Activated naive CD8-positive, alpha-beta T cell treated with anti-CD3 and anti-CD28 coated beads for 36 hours (primary cell): ENCODE results near the gene TWIST1. TPM values are rescaled to one million over a fixed set of nuclear protein-coding genes. Genes with fewer than 3 reads are reported as not detected.

Source experiments
- DNase-seq: peaks from one replicate; pipeline ENCODE4 v3.0.0; 2021
- H3K27ac Mint-ChIP-seq: one replicate; pipeline ENCODE4 v1.8.0; 2022; ENCODE audit warnings: mild to moderate bottlenecking, moderate library complexity, mixed read lengths
- H3K27me3 Mint-ChIP-seq: one replicate; pipeline ENCODE4 v1.8.0; 2022; ENCODE audit warnings: mild to moderate bottlenecking, mixed read lengths
- H3K36me3 Mint-ChIP-seq: one replicate; pipeline ENCODE4 v1.8.0; 2021; ENCODE audit warnings: mild to moderate bottlenecking, mixed read lengths
- H3K4me1 Mint-ChIP-seq: one replicate; pipeline ENCODE4 v1.8.0; 2021; ENCODE audit warnings: mixed read lengths
- H3K4me3 Mint-ChIP-seq: one replicate; pipeline ENCODE4 v1.8.0; 2022; ENCODE audit warnings: mild to moderate bottlenecking, moderate library complexity, mixed read lengths
- H3K9me3 Mint-ChIP-seq: one replicate; pipeline ENCODE4 v1.8.0; 2022; ENCODE audit warnings: mixed read lengths
- total RNA-seq, 2 experiments: library from RNA; stranded (reverse); gene quantifications; one replicate each; pipeline ENCODE4 v1.2.3, GENCODE V29; 2021

The TWIST1 gene
- total RNA-seq, 2 experiments from 2014 or later: not detected

DNA sequence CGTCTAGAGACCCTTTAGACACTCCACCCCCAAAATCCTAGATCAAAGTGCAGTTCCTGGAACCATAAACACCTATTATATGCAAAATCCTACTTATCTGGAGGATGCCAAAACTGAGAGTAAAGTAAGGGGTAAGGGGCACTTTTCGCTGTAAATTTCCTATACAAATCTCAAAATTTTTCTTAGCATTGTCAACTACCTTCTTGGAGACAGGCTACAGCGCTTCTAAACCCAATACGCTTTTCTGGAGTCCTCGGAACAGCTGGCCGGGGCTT lies 10.4 kb downstream of the TWIST1 start:
- Mint-ChIP-seq H3K9me3 (peaks cover 7% of the 10 kb centered on the region), H3K4me1 (peaks cover 5% of the 10 kb centered on the region), H3K4me3 (no peak overlapping the region), H3K27me3 (peaks cover 94% of the 10 kb centered on the region), H3K27ac (no peak overlapping the region), H3K36me3 (peaks cover 1% of the 10 kb centered on the region)
- DNase-seq: no peak

DNA sequence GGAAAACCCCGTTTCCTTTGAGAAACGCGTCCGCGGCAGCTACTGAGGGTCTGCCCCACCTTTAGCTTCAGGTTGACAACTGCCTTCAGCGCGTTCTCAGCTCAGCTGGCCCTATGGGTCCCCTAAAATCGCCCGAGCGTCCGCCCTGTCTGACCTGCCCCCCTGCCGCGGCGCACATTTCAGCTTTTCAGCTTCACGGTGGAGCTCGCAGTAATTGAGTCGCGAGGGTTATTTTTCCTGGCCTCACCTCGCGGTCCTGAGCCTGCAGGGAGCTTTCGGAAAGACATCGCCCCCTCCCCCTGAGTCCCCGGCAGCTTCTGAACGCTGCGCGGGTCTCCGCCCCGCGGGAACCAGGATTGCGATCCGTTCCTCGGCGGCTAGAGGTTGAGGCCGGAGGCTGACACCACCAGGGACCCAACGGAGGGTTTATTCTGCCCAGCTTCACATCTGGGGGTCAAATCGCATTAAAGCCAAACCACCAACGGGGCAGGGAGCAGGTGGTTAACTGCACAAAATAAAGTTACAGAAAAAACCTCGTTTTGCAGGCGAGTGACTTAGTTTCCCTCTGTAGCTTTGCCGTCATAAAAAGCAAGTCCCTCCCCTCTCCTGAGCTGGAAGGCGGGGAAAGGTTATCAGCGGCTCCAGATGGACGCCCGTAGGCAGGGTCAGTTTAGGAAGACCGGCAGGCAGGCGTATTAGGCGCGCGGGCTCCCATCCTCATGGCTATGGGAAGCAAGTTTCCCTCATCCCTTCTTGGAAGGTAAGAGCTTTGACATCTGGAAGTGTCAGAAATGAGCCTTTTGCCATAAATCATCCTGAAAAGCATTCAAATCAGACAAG lies 11.0 kb downstream of the TWIST1 start:
- Mint-ChIP-seq H3K4me3 (no peak overlapping the region), H3K9me3 (peaks cover 4% of the 10 kb centered on the region), H3K27me3 (peaks cover 89% of the 10 kb centered on the region), H3K27ac (no peak overlapping the region), H3K4me1 (peaks cover 3% of the 10 kb centered on the region), H3K36me3 (peaks cover 1% of the 10 kb centered on the region)
- no peak for DNase-seq

GRCh38 chr7:19105546-19105945 lies 11.9 kb downstream of the TWIST1 start:
- Mint-ChIP-seq H3K27ac (no peak overlapping the region), H3K27me3 (peaks cover 83% of the 10 kb centered on the region), H3K9me3 (no peaks in the 10 kb centered on the region), H3K36me3 (no peaks in the 10 kb centered on the region), H3K4me3 (no peak overlapping the region), H3K4me1 (no peaks in the 10 kb centered on the region)
- DNase-seq: no peak

DNA sequence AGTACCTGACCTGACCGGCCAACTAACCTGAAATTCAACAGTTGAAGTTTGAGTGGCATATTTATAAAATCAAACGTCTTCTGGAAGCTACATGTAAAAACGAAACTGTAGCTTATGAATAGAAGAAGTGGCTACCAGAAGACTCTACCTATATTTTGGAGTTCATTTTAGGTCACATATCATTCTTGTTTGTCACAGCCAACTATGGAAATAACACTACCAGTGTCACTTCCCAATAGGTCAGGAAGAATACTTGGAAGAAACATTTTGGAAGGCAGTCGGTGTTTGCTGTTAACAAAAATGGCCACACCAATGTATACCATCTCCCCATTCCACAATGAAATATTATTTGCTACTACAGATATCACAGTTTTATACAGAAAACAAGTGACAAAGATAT lies 12.6 kb downstream of the TWIST1 start:
- no peak for DNase-seq
- no peaks in the 10 kb centered on the region for H3K36me3 Mint-ChIP-seq
- no peak overlapping the region for H3K27ac Mint-ChIP-seq
- H3K27me3 Mint-ChIP-seq: peaks cover 76% of the 10 kb centered on the region
- no peaks in the 10 kb centered on the region for H3K9me3 Mint-ChIP-seq
- no peak overlapping the region for H3K4me3 Mint-ChIP-seq
- H3K4me1 Mint-ChIP-seq: no peaks in the 10 kb centered on the region

GRCh38 chr7:19102884-19103283 lies 14.6 kb downstream of the TWIST1 start:
- no peaks in the 10 kb centered on the region for H3K9me3 Mint-ChIP-seq
- no peaks in the 10 kb centered on the region for H3K36me3 Mint-ChIP-seq
- H3K4me3 Mint-ChIP-seq: no peak overlapping the region
- no peaks in the 10 kb centered on the region for H3K4me1 Mint-ChIP-seq
- H3K27ac Mint-ChIP-seq: no peak overlapping the region
- peaks cover 56% of the 10 kb centered on the region for H3K27me3 Mint-ChIP-seq
- no peak for DNase-seq

DNA sequence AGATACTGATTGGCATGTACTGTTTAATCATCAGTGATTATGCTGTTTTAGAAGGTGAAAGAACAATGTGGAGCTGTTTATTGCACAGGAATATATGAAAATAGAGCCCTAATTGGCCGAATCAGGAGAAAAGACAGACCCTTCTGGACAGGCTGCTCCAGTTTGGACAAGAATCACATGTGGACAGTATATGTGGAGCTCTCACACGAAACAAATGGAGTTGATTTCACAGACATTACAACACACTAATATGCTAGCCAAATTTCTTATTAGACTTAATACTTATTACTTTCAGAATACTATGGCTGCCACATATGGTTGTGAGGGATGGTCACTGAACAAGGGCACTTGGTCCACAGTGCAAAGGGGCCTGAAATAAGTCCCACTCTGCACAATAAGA lies 15.5 kb downstream of the TWIST1 start:
- no peak for DNase-seq
- no peaks in the 10 kb centered on the region for H3K36me3 Mint-ChIP-seq
- H3K4me1 Mint-ChIP-seq: no peaks in the 10 kb centered on the region
- H3K27ac Mint-ChIP-seq: no peak overlapping the region
- H3K27me3 Mint-ChIP-seq: peaks cover 47% of the 10 kb centered on the region
- H3K4me3 Mint-ChIP-seq: no peak overlapping the region
- no peaks in the 10 kb centered on the region for H3K9me3 Mint-ChIP-seq

DNA sequence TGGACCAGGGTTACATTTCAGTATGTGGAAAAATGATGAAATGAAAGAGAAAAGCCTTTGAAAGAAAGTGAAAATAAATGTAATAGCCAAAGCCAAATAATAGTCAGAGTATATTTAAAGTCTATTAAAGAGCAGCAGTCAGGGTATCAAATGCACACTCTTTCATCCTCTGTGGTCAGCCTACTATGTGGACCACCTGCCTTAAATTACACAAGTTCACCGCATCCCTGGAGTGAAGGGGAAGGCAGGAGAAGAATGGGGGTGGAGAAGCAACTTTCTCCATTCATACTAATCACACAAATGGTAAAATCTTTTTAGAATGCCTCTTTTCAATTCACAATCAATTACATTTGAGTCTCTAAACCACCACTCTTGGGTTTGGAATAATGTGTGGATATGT lies 16.0 kb downstream of the TWIST1 start:
- Mint-ChIP-seq H3K4me1 (no peaks in the 10 kb centered on the region), H3K27ac (no peak overlapping the region), H3K9me3 (no peaks in the 10 kb centered on the region), H3K27me3 (peaks cover 42% of the 10 kb centered on the region), H3K4me3 (no peak overlapping the region), H3K36me3 (no peaks in the 10 kb centered on the region)
- DNase-seq: no peak

GRCh38 chr7:19099924-19100323 lies 17.5 kb downstream of the TWIST1 start:
- Mint-ChIP-seq H3K27me3 (peaks cover 27% of the 10 kb centered on the region), H3K27ac (no peak overlapping the region), H3K9me3 (no peaks in the 10 kb centered on the region), H3K4me3 (no peak overlapping the region), H3K4me1 (no peaks in the 10 kb centered on the region), H3K36me3 (no peaks in the 10 kb centered on the region)
- no peak for DNase-seq

DNA sequence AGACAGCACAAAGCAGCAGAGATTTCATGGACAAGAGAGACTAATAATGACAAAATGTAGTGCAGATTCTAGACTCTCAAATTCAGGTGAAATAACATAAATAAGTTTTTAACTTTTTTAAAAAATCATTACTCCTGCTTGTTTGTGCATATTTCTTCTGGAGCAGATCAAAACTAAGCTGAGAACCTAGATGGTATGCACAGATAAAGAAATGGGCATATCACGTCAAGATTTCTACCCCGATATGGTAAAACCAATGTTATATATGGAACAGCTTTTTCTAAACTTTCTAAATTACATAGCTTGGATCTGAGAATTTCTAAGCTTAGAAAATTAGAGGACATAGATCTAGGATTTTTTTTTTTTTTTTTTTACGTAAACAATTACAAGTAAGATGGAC lies 18.2 kb downstream of the TWIST1 start:
- Mint-ChIP-seq H3K27me3 (peaks cover 19% of the 10 kb centered on the region), H3K9me3 (no peaks in the 10 kb centered on the region), H3K36me3 (no peaks in the 10 kb centered on the region), H3K4me1 (no peaks in the 10 kb centered on the region), H3K4me3 (no peak overlapping the region), H3K27ac (no peak overlapping the region)
- no peak for DNase-seq

DNA sequence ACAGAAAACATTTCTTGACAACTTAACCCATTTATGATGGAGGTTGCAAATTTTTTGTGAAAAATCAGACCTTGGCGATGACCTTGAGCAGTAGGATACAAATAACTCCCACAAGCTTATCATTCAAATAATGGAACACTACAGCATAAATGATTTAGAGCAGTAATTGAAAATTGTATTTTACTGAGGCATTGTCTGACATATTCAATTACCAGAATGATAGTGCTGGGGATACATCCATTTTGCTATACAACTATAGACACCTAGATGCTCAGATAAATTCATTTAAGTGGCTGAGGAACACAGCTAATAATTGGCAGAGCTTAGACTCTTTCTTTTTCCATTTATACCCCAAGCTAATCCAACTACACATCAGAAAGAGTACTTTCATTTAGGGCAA lies 18.9 kb downstream of the TWIST1 start:
- Mint-ChIP-seq H3K27me3 (peaks cover 13% of the 10 kb centered on the region), H3K36me3 (no peaks in the 10 kb centered on the region), H3K4me3 (no peak overlapping the region), H3K27ac (no peak overlapping the region), H3K9me3 (no peaks in the 10 kb centered on the region), H3K4me1 (no peaks in the 10 kb centered on the region)
- no peak for DNase-seq

DNA sequence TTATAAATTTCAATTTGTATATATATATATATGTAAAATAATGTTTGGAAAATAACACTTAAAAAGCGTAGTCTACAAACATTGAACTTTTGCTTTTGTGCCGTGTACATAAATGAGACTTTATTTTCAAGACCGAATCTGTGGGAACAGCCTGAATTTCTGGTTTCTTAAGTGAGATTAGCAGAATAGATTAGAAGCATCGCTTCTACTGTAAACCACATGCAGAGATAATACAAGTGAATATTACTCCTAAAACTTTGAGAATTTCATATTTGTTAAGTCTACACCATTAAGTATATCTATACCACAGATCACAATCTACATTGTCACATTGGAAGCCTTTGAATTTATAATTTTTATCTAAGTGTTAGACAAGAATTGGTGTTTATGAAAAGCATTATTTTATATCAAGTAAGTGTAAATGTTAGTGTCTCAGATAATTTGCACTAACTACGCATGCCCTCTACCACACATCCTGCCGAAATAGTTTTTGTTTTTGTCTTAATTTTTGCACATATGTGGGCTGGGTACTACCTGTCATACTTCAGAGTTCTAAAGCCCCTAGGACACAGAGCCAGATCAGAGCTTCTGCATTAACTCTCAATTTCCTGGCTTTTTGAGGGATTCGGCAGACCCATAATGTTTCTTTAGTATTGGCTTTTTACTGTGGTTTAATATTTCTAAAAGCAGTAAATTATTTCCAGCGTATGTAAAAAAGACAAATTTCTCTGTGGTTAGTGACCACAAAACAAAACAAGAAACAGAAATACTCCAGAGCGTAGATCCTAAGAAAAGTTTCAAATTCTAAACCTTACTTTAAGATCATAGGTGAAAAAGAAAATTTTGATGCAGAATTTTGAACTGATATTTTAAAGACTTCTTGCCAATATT lies 20.0 kb downstream of the TWIST1 start:
- DNase-seq: no peak
- Mint-ChIP-seq H3K27ac (no peak overlapping the region), H3K9me3 (no peaks in the 10 kb centered on the region), H3K4me3 (no peak overlapping the region), H3K4me1 (no peaks in the 10 kb centered on the region), H3K27me3 (peaks cover 4% of the 10 kb centered on the region), H3K36me3 (no peaks in the 10 kb centered on the region)

GRCh38 chr7:19095353-19095860 lies 22.0 kb downstream of the TWIST1 start:
- Mint-ChIP-seq H3K36me3 (no peaks in the 10 kb centered on the region), H3K4me1 (no peaks in the 10 kb centered on the region), H3K27me3 (no peaks in the 10 kb centered on the region), H3K9me3 (no peaks in the 10 kb centered on the region), H3K27ac (no peak overlapping the region), H3K4me3 (no peak overlapping the region)
- DNase-seq: no peak

DNA sequence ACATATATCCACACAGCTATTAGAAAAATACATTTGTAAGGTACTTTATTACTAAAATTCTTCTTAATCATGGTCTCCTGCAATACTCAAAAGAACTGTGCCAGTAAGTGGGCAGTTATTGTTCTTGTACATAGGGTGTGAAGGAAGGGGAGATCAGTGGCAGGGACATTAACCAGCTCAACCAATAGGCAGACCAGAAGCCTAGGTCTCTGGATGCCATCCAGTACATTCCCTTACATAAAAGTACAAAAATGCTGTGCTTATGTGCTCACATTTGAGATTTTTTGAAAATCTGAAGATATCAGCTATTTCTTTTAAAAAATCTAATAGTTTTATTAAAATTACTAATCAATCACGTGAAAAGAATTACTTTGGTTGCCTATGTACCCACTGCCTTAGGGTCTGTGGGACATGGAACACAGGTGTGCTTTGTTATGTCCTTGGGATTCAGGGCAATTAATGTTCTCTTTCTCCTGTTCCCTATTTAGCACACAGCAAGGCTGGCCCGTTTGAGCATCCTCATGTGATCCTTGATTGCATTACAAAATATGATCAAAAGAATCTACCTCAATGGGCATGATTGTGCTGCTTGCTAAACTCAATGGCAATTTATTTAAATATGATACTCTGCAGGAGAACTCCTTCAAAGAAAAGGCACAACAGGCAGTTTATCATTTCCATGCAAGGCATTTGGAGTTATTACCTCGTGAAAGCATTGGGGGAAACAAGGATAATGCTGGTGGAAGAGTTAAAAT lies 22.7 kb downstream of the TWIST1 start:
- no peak for DNase-seq
- no peaks in the 10 kb centered on the region for H3K36me3 Mint-ChIP-seq
- H3K27me3 Mint-ChIP-seq: no peaks in the 10 kb centered on the region
- H3K4me3 Mint-ChIP-seq: no peak overlapping the region
- H3K4me1 Mint-ChIP-seq: no peaks in the 10 kb centered on the region
- no peaks in the 10 kb centered on the region for H3K9me3 Mint-ChIP-seq
- H3K27ac Mint-ChIP-seq: no peak overlapping the region

- Mint-ChIP-seq H3K9me3 (no peaks in the 10 kb centered on the region), H3K4me1 (no peaks in the 10 kb centered on the region), H3K4me3 (no peak overlapping the region), H3K36me3 (no peaks in the 10 kb centered on the region), H3K27ac (no peak overlapping the region), H3K27me3 (no peaks in the 10 kb centered on the region)
- no peak for DNase-seq
Measured at GRCh38 chr7:19094138-19094537, 23.3 kb downstream of the TWIST1 start.

- DNase-seq: no peak
- H3K36me3 Mint-ChIP-seq: no peaks in the 10 kb centered on the region
- H3K4me1 Mint-ChIP-seq: no peaks in the 10 kb centered on the region
- no peak overlapping the region for H3K4me3 Mint-ChIP-seq
- H3K27ac Mint-ChIP-seq: no peak overlapping the region
- no peaks in the 10 kb centered on the region for H3K27me3 Mint-ChIP-seq
- no peaks in the 10 kb centered on the region for H3K9me3 Mint-ChIP-seq
Measured at GRCh38 chr7:19091550-19092200, 25.8 kb downstream of the TWIST1 start.
